GM19324 (cell line): Measurements from ENCODE around the gene SNED1.

Experiments
- ATAC-seq: cut with Tn5 transposase; IDR thresholded peaks from one replicate; pipeline ENCODE4 v1.9.1; 2021; ENCODE audit warnings: mild to moderate bottlenecking, moderate library complexity; ENCODE audit not compliant: unreplicated experiment, low FRiP score

Gene SNED1

GRCh38 chr2:240991378-240992263 is 6.8 kb upstream of the SNED1 start:
- no peak for ATAC-seq

- ATAC-seq: no peak
Observed at GRCh38 chr2:240992572-240993291, 5.7 kb upstream of the SNED1 start.

GRCh38 chr2:240993446-240994170 is 4.8 kb upstream of the SNED1 start:
- no peak for ATAC-seq

- ATAC-seq: no peak
Observed at GRCh38 chr2:240994171-240994896, 4.1 kb upstream of the SNED1 start.

- no peak for ATAC-seq
Observed at GRCh38 chr2:240995041-240996021, 3.1 kb upstream of the SNED1 start.

- ATAC-seq: no peak
Observed at GRCh38 chr2:240996161-240996833, 2.1 kb upstream of the SNED1 start.

GRCh38 chr2:240996834-240997140 is 1.6 kb upstream of the SNED1 start:
- ATAC-seq: no peak

- no peak for ATAC-seq
Observed at GRCh38 chr2:240997141-240997855, 1.1 kb upstream of the SNED1 start.

- peak; percentile 23 for ATAC-seq
Observed at GRCh38 chr2:240998706-240998994, 232 bp downstream of the SNED1 start.

GRCh38 chr2:240998995-240999791 is 775 bp downstream of the SNED1 start:
- no peak for ATAC-seq

- no peak for ATAC-seq
Observed at GRCh38 chr2:240999873-241000541, 1.6 kb downstream of the SNED1 start.

- ATAC-seq: no peak
Observed at GRCh38 chr2:241000831-241001321, 2.5 kb downstream of the SNED1 start.

- no peak for ATAC-seq
Observed at GRCh38 chr2:241001413-241002274, 3.2 kb downstream of the SNED1 start.

- no peak for ATAC-seq
Observed at GRCh38 chr2:241002275-241003046, 4.0 kb downstream of the SNED1 start.

- no peak for ATAC-seq
Observed at GRCh38 chr2:241003047-241003360, 4.6 kb downstream of the SNED1 start.
